Cerebellar nuclear complex (tissue), 1 donor: ENCODE measurements around the gene GOLGA1.
A peak's percentile ranks its signal among the peaks of the same experiment; 100 is the strongest.

Experiments used
- DNase-seq, 2 experiments: peaks; one replicate each; lab custom pipeline; 2025; lab: John Stamatoyannopoulos, UW

GOLGA1 gene

GRCh38 chr9:124882231-124882630 is 58.7 kb downstream of the GOLGA1 start:
- DNase-seq, result no peak

DNA sequence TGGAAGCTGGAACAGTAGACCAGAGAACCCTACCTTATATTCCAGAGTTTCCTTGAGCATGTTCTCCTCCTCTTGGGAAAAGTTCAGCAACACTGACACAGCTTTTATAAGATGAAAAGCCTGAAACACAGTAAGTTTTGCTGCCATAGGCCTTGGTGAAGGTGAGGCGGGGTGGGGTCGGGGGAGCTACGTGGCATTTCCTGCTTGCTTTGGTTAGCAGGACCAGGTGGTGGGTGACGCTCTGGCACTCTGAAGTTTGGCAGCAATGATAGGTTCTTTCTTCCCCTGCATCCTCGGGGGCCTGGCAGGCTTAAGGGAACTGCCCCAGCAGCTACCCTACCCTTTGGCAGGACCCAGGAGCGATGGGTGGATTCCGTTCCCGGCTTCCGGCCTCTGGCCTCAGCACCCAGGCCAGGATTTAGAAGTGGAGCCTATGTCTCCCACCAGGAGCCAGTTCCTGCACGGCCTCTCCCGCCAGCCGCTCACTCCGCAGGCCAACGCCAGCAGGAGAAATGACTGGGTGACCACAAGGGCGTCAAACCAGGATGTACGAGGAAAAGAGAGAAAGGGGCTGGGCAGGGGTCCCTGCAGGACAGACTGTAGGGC is 59.6 kb downstream of the GOLGA1 start:
- DNase-seq, result no peak

GRCh38 chr9:124880501-124880900 is 60.4 kb downstream of the GOLGA1 start:
- no peak for DNase-seq

DNA sequence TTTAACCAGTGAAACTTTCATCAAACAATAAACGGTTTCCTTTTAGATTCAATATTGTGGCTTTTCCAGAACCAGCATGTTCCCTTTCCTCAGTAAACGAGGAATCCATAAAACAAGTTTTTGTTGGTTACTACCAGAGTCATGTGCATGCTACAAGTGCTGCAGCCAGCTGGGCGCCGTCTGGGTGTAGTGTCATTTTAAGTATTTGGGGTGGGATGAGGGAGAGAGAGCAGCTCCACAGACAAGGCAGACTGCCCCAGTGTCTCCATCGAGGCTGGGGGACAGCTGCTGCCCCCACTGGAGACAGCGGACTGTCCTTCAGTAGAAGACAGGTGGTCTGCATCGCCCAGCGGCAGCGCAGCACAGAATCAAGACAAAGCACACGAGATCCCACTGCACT is 61.7 kb downstream of the GOLGA1 start:
- DNase-seq, result no peak

DNA sequence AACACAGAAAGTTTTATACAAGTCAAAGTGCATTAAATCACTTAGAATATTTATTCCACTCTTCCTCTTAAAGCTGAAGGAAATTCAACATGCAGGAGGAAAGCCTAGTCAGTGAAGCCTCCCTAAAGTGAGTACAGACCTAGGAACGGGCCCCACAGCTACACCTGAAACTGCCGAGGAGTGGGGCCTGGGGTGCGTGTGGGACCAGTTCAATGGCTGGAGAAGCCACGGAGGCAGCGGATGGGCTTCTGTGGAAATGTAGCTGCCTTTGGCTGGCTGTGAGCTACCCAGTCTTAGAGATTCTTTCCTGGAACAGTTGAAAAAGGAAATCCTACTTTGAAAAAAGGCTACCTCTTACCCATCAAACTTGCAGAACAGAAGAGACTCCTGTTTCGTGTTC is 62.4 kb downstream of the GOLGA1 start:
- DNase-seq, result no peak

DNA sequence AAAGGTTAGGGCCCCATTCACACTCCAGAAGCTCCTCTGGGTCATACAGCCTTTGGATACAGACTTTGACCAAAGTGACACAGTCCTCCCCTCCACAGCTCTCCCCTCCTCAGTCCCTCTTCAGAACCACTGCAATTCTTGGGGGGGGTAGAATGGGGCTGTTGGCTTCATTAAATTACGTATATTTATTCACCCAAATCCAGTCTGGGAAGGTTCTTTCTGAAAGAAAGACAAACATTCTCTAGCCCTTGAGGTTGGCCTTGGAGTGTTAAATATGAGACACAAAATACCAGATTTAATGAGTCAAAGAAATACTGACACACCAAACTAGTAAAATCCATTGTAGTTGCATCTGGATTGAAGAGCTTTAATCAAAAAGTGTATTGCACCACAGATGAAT is 62.9 kb downstream of the GOLGA1 start:
- DNase-seq, result no peak

DNA sequence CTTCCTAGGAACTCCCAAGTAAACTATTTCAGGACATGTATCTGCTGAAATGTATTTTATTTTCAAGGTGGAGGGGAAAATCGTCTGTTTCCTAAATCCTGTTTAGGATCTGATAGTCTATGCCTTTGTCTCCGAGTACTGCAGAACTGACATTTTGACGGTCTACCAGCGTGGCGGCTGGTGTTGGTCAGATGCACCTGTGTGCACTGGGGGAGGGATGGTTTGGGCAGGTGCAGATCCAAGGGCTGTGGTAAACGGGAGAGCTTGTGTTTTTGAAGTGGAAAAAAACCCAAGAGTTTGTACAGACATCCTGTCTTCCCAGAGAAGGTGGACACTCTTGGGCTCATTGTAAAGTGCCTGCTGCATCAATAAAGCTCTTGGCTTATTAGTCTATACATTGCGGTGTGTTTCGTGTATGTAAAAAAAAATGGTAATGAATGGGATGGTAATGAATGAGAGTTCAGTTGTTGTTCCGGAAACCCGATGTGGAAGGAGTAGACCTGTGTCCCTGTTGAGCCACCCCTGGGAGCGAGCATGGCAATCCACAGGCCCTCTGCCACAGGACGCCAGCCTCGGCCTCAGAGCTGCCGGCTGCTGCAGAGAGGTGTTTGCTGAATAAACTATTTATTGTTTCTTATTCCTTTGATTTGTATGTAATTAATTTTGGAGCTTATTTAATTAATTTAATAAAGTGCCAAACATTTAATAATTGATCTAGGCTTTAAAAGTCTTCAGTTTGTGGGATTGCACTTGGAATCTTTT is 63.7 kb downstream of the GOLGA1 start:
- no peak for DNase-seq

- no peak for DNase-seq
Observed at GRCh38 chr9:124875501-124875900, 65.4 kb downstream of the GOLGA1 start.

DNA sequence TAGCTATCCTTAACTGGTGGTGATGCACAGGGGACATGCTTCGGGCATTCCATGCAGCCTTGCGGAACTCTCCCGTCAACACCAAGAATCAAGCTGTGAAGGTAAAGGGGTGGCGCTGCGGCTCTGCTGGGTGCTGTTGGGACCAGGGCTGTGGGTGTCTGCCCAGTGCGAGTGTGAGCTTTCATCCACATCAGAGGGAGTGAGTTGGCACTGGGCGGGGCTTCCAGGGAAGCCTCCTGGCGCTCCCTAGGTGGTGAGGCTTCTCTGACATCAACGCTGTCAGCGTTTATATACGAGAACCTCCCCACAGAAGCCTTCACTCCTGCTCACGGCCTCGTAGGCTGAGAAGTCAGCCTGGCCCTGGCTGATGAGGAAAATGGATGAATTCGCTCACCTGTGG is 67.2 kb downstream of the GOLGA1 start:
- no peak for DNase-seq

DNA sequence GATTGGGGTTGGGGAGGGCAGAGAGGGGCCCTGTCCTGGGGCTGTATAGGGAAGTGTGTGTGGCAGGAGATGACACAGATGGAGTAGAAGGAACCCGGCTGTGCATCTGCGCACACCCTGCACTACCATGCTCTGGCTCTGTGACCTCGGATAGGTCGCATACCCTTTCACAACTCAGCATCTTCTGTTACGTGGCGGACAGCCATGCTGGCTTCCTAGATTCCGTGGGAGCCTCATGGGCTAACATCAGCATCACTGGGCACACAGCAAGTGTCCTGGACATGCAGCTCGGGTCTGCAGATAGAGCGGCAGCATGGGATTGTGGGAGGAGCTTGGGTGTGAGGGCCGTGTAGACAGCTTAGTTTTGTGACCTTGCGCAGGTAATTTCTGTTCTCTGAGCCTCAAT is 69.7 kb downstream of the GOLGA1 start:
- DNase-seq, result no peak

DNA sequence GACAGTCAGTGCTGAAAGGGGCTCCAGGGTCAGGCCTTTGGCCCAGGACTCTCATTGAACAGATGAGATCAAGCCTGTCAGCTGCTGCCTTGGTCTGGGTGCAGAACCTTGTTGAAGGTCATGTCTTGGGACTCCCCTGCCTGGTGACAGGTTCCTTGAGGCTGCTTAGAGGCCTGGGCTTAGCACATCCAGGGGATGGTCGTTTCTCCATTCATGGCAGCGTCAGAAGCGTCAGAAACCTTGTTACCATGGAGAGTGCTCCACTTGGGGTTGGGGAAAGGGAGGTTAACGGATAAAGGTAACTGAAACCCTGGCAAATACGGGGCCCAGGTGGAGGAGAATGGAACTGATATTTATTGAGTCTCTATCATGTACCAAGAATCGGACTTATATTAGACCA is 70.2 kb downstream of the GOLGA1 start:
- DNase-seq, result no peak

- DNase-seq, result no peak
Observed at GRCh38 chr9:124869986-124870560, 70.8 kb downstream of the GOLGA1 start.

- no peak for DNase-seq
Observed at GRCh38 chr9:124869466-124869985, 71.4 kb downstream of the GOLGA1 start.

DNA sequence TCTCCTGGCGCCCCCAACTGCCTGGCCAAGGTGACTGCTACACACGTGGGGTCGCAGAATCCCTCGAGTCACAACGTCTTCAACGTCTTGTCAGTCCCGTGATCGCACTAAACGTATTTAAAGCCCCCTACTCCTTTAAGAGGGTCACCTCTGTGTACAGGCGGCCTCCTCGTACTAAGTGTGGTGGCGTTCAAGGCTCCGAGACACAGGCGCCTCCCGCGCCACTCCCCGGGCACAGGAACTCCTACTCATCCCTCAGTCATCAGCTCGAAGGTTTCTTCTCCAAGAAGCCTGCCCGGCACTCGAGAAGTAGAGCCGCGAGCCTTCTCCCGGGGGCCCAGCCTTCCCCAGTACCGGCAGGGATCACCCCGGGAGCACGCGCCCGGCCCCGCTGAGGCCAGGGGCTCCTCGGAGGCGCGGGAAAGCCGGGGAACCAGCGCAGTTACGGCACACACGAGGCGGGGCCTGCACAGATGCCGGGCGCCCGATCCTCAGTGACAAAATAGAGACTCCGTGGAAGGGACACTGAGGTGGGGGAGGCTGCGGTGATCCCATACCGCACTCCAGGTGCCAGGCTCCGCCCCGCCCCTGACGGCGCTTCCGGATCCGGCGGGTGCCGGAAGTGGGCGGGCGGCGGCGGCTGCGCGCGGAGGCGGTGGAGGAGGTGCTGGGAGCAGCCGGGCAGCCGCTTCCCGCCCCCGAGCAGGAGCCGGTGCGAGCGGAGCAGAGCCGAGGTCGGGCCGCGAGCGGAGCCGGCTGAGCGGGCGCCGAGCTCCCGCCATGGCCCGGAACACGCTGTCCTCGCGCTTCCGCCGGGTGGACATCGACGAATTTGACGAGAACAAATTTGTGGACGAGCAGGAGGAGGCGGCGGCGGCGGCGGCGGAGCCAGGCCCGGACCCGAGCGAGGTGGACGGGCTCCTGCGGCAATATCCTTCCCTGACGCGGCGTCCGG is 72.1 kb downstream of the GOLGA1 start:
- peak; percentile 23 to 57 for DNase-seq

GRCh38 chr9:124863371-124863871 is 77.5 kb downstream of the GOLGA1 start:
- no peak for DNase-seq

DNA sequence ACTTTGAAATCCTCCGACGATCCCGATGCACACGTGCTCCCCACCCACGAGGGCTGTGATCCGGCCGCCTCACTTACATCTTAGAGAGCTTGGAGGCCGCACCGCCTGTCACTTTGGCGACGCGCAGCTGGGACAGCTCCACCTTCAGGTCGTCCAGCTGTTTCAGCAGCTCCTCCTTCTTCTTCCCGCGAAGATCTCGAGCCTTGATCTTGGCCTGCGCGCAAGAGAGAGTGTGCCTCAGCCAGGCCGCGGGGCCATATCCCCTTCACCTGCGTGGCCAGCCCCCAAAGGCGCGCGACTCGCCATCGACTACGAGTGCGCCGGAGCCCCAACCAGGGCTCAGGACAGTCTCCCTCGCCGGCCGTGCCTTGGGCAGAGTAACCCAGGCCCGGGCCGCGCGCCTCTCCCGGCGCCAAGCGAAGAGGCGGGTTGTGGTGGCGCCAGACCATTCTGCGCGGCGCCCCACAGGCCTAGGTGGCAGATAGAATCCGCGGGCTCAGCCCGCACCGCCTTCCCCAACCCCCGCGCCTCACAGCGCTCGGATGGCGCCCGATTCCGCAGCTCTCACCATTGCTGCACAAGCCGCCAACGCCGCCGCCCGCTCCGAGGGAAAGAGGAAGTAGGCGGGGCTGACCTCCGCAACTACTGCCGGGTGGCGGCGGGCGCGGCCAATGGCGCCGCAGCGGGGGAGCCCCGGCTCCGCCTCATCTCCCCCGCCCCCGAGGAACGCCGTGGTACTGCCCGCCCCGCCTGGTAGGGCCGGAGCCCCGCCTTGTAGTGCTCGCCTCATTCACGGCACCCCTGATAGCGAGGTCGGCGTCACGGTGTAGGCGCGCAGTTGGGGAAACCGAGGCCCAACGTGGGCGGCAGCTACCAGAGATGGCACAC is 79.3 kb downstream of the GOLGA1 start, which contains the start of the genes ARPC5L and RPL35:
Gene ARPC5L, plus strand, starts transcription at position 789 of the 888 bp plus-strand sequence. CDS start 7,161 bp downstream, outside the sequence.
Gene RPL35, minus strand, starts transcription at position 616 of the 888 bp plus-strand sequence. Its CDS starts 45 bp downstream, at position 571.
- peak; percentile 49 to 81 for DNase-seq

DNA sequence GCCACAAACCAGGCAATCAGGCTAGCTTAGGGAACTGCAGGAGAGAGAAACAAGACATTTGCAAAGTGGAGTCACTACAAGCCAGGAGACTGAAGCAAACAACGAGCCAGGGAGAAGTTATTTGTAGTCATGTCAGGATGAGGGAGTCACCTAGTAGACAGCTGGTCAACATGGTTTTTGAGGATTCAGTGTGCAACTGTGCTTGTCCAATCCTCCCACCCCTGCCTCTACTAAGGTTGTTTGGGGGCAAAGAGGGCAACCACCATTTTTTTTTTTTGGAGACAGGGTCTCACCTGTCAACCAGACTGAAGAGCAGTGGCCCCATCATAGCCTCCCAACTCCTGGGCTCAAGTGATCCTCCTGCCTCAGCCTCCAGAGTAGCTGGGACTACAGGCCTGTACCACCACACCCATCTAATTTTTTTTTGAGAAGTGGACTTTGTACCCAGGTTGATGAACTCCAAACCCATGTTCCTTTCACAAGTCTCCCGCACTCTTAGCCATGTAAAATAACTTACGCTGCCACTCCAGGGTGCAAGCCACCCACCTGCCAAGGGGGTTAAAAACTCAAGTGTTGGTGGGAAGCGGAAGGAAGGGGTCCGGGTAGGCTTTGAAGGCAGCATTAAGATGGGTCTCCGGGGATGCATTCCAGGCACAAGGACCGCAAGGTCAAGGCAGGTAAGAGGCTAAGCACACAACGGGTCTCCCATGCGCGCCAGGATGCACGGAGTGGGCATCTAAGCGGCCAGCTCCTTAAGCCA is 80.1 kb downstream of the GOLGA1 start:
- no peak for DNase-seq

GRCh38 chr9:124859803-124860581 is 80.9 kb downstream of the GOLGA1 start:
- no peak for DNase-seq
